SK-N-MC (cell line): ENCODE measurements around the gene GABRR1.

Experiments used
- EZH2 ChIP-seq: fragments of 200-600 bp; sonication (generic); IDR thresholded peaks from one replicate; pipeline ENCODE4 v1.6.1; 2017; ENCODE audit warnings: antibody characterized with exemption
- FOXP2 ChIP-seq: optimal IDR thresholded peaks from 2 replicates; pipeline ENCODE3; 2011; ENCODE audit warnings: mild to moderate bottlenecking, moderate library complexity; ENCODE audit not compliant: insufficient read depth; ENCODE audit errors: extremely low read length, control extremely low read depth
- POLR2AphosphoS5 ChIP-seq: IDR thresholded peaks from 2 replicates; pipeline ENCODE4 v1.6.1; 2012; ENCODE audit warnings: mild to moderate bottlenecking, low read depth, low read length, borderline replicate concordance

- no peak for TF ChIP-seq POLR2AphosphoS5
- no peak for TF ChIP-seq EZH2
- no peak for TF ChIP-seq FOXP2
Measured at GRCh38 chr6:89257781-89258180, 40.6 kb upstream of the GABRR1 start.
